ENCODE data around the gene BUB1.
"Not testable (repeated sequence)": the region's sequence is repeated elsewhere in the genome, so short reads cannot be mapped to it uniquely, and the experiment has no call there.

BUB1 gene

GRCh38 chr2:110589677-110590330, 88.1 kb downstream of the BUB1 start:
- DNase-seq, result not testable (repeated sequence)

- DNase-seq, result not testable (repeated sequence)
Measured at GRCh38 chr2:110588520-110588919, 89.3 kb downstream of the BUB1 start.
